GM21825 (cell line): Measurements from ENCODE around the gene DUSP12.
"Not testable (repeated sequence)": the region's sequence is repeated elsewhere in the genome, so short reads cannot be mapped to it uniquely, and the experiment has no call there.

ENCODE experiments used
- ATAC-seq: cut with Tn5 transposase; IDR thresholded peaks from one replicate; pipeline ENCODE4 v1.9.1; 2021; ENCODE audit warnings: mild to moderate bottlenecking, moderate library complexity; ENCODE audit not compliant: unreplicated experiment

Gene DUSP12

DNA sequence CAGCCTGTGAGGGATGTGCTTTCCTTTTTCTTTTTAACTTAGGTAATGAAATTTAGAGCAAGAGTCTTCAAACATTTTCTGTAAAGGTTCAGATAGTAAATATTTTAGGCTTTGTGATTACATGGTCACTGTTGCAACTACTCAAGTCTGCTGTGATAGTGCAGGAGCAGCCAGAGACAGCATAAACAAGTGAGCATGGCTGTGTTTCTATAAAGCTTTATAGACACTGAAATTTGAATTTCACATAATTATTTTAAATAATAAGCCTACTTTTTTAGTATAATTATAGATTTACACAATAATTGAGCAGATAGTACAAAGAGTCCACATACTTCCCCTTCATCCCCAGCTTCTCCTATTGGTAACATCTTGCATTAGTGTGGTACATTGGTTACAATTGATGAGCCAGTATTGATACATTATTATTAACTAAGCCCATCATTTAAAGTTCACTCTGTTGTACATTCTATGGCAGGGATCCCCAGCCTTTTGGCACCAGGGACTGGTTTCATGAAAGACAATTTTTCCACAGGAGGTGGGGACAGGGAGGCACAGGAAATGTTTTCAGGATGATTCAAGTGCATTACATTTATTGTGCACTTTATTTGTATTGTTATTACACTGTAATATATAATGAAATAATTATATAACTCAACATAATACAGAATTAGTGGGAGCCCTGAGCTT, 19.5 kb downstream of the DUSP12 start:
- ATAC-seq, result no peak

DNA sequence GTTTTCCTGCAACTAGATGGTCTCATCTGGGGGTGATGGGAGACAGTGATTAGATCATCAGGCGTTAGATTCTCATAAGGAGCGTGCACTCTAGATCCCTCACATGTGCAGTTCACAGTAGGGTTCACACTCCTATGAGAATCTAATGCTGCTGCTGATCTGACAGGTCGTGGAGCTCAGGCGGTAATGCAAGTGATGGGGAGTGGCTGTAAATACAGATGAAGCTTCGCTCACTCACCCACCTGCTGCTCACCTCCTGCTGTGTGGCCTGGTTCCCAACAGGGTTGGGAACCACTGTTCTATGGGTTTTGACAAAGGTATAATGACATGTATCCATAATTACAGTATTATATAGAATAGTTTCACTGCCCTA, 20.1 kb downstream of the DUSP12 start:
- ATAC-seq, result not testable (repeated sequence)

- ATAC-seq, result no peak
Measured at GRCh38 chr1:161770250-161770649, 20.7 kb downstream of the DUSP12 start.

DNA sequence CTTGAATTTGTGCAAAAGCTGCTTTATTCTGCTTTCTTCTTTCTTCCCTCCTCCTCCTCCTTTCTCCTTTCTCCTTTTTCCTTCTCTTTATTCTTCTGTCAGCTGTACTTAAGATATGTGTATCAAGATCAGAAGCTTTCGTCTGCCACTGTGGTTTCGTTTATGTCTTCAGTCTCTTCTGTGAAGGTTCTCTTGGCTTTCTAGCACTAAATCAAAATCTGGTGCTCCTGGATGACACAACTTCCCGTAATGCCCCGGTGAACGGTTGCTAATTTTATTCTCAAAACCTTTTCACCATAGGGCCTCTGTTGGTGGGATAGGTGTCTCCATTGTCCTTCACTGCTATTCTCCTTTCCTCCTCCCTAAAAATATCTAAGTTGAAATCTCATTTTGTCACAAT, 21.6 kb downstream of the DUSP12 start:
- ATAC-seq, result no peak

DNA sequence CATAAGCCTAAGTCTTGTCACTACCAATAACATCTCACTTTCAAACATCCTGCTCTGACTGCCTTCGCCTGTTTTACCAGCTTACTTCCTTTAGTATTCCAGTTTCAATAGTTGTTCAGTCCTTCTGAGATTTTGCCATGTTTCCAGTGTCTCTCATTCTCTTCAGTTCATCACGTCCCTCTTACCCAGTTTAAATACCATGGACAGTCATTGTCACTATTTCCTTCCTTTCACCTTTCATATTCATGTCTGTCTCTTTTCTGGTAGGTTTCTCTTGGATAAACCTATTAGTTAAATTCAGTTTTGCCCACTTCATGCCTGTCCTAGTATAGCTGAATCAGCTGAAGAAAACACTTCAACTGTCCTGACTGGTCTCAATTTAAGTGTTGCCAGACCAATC, 22.4 kb downstream of the DUSP12 start:
- ATAC-seq, result no peak

DNA sequence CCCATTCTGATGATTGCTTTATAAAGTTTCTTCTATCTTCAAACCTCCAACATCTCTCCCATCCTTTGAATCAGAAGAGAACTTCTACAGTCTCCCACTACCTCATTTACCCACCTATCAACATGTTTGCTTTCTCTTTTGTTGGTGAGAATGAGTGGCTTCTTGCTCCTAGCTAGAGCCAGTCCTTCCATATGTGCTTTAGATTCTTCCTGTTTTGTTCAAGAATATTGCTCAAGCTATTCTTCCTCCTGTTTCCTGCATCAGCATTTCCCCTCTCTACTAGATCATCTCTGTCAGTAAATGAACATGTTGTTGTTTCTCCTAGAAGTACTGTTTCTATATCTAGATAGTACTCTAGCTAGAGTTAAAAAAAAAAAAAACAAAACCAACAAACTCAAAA, 22.8 kb downstream of the DUSP12 start:
- no peak for ATAC-seq

DNA sequence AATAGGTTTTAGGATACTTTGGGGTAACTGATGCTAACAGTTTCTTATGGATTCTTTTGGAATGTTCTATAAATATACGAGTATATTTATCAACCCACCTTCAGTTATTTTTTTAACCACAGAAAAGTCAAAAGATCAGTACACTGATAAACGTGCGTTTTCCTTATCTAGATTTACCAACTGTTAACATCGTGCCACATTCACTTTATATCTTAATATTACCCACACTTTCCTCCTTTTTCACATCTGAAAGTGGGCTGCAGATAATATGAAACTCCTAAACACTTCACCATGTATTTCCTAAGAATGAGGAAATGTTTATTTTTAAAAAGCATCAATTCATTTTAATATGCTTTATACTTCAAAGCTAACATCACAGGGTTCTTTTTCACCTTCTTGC, 24.2 kb downstream of the DUSP12 start:
- no peak for ATAC-seq

DNA sequence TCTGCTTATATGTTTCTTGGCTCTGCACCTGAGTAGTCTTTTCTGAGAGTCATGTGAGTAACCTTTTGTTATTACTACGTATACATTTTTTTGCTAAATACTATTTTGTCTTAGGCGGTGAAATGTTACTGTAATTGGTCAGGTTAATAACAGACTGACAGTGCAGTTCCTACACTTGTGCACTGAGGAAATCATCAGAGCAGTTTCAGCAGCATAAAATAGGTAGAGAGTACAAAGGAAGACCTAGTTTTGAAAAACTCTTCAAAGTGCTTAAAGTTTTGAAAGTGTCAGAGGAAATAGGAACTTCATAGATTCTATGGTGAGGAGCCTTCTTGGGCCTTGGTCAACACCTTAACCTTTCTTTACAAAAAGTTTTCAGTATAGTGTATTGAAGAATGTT, 27.7 kb downstream of the DUSP12 start:
- no peak for ATAC-seq

DNA sequence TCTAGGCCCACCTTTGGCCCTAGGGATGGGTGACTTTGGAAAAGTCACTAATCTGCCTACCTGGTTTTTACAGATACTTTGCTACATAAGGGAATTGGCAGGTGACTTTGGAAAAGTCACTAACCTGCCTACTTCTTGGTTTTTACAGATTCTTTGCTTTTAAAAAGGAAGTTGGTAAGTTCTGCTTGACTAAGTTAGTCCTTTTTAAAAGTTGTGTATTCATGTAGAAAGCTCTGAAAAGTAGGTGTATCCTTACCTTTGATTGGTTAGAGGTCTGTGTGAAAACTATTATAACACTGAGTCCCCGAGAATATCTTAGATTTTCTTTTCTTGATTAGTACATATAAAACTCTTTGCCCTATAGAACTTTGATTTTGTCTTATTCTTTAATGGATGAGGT, 28.9 kb downstream of the DUSP12 start:
- ATAC-seq, result no peak

DNA sequence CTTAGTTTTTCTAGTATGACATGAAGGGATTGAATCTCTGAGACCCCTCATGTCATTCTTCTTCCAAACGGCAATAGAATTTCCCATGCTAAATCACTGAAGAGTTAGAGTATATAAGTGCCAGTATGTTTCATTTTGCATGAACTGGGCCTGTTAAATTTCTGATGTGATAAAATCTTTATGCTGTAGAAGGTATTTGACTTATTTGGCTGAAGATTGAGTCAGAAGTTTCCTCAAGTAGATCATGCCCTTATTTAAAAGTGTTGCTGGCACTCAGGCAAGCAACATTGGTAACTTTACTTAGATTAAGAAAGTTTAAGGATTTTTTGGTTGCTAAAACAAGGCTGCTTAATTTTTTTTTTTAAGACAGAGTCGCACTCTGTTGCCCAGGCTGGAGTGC, 29.8 kb downstream of the DUSP12 start:
- ATAC-seq, result no peak

- no peak for ATAC-seq
Measured at GRCh38 chr1:161781995-161782394, 32.4 kb downstream of the DUSP12 start.

DNA sequence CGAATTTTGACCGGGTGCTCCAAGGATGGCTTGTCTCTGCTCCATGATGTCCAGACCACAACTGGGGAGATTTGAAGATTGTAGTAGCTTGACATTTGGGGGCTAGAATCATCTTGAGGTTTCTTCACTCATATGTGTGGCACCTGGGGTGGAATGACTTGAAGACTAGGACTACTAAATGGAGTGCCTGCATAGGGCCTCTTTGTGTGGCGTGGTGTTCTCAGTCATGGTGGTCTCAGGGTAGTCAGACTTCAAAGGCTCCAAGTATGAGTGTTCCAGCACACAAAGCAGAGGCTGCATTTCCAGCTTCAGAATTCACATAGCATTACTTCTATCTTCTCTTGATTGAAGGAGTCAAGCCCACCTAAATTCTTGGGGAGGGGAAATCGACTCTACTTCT, 33.3 kb downstream of the DUSP12 start:
- ATAC-seq, result no peak

DNA sequence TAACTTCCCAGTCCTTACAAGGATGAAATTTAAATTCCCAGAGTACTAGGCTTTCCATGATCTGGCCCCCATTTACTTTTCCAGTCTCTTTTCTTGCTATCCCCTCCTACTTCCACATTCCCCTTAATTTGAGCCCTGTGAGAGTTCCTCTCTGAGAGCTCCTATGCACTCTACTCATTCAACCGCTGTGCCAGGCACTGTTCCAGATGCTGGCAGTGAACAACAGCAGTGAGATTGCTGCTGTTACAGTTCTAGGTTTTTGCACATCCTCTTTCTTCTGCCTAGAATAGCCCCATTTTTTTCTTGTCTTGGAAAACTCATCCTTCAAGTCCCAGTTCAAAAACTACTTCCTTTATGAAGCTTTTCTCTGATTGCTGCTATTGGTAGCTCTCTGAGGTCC, 35.4 kb downstream of the DUSP12 start:
- no peak for ATAC-seq

- no peak for ATAC-seq
Measured at GRCh38 chr1:161787355-161787754, 37.8 kb downstream of the DUSP12 start.

- ATAC-seq, result no peak
Measured at GRCh38 chr1:161790587-161791317, 41.2 kb downstream of the DUSP12 start.

- ATAC-seq, result no peak
Measured at GRCh38 chr1:161791904-161792655, 42.5 kb downstream of the DUSP12 start.

GRCh38 chr1:161792740-161793139, 43.2 kb downstream of the DUSP12 start:
- ATAC-seq, result no peak

- no peak for ATAC-seq
Measured at GRCh38 chr1:161799792-161800191, 50.2 kb downstream of the DUSP12 start.

DNA sequence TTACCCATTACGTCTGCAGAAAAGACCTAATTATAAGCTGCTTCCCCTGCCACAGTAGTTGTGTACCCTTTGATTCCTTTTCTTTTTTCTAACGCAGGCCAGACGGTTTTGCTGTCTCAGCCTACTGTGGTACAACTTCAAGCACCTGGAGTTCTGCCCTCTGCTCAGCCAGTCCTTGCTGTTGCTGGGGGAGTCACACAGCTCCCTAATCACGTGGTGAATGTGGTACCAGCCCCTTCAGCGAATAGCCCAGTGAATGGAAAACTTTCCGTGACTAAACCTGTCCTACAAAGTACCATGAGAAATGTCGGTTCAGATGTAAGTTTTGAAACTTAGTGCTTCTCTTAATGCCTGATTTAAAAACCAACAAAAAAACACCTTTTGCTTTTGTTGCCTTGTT, 52.4 kb downstream of the DUSP12 start:
- ATAC-seq, result no peak

DNA sequence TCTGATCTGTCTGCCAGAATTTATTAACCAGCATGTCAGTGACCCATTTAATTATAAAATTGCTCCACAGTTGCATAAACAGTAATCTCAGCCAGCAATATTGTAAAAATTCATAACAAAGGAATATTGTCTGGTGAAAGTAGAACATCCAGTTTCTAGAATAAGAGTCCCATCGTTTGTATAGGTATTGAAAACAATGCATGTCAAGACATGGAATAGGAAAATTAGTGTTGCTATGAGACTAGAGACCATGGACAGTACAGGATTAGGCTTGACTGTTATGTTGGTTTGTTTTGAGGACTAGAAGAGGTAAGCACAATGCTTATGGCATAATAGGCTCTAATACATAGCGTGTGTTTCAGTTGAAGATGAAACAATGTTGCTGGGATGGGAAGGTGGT, 53.6 kb downstream of the DUSP12 start:
- no peak for ATAC-seq

- ATAC-seq, result no peak
Measured at GRCh38 chr1:161805399-161806197, 56.0 kb downstream of the DUSP12 start.
